WTC11 (cell line): ENCODE measurements around the gene SERTAD1. TPM values are rescaled to one million over a fixed set of nuclear protein-coding genes. Genes with fewer than 3 reads are reported as not detected.

Experiments used
- ATAC-seq: fragments of 200-7000 bp; cut with Tn5 transposase; 2 replicates; pipeline ENCODE4 v1.10.0; 2021; ENCODE audit warnings: mild to moderate bottlenecking, moderate library complexity
- CTCF ChIA-PET: fragments of 300-600 bp; sonication (Branson Sonifier 250); formaldehyde crosslinking; loops from one replicate; lab custom pipeline; 2021; ENCODE audit warnings: antibody characterized with exemption; lab: Charles Lee
- POLR2A ChIA-PET: fragments of 350-600 bp; sonication (Branson Sonifier 250); formaldehyde crosslinking; loops from one replicate; lab custom pipeline; 2021; ENCODE audit warnings: antibody characterized with exemption; lab: Charles Lee
- DNase-seq: peaks from one replicate; pipeline ENCODE4 v3.0.0; 2021; ENCODE audit warnings: low spot score
- H3K27ac Mint-ChIP-seq: 2 replicates; pipeline ENCODE4 v1.8.0; 2021; ENCODE audit warnings: mixed read lengths
- H3K27me3 Mint-ChIP-seq: 2 replicates; pipeline ENCODE4 v1.8.0; 2021; ENCODE audit warnings: low read depth, mild to moderate bottlenecking, moderate library complexity, mixed read lengths
- H3K36me3 Mint-ChIP-seq: 2 replicates; pipeline ENCODE4 v1.8.0; 2021; ENCODE audit warnings: mixed read lengths
- H3K4me1 Mint-ChIP-seq: 2 replicates; pipeline ENCODE4 v1.8.0; 2022; ENCODE audit warnings: mixed read lengths
- H3K4me3 Mint-ChIP-seq: 2 replicates; pipeline ENCODE4 v1.8.0; 2021; ENCODE audit warnings: mild to moderate bottlenecking, moderate library complexity, mixed read lengths
- H3K9me3 Mint-ChIP-seq: 2 replicates; pipeline ENCODE4 v1.8.0; 2021; ENCODE audit warnings: mixed read lengths
- ATF1 ChIP-seq: sonication (generic); formaldehyde crosslinking; IDR thresholded peaks from 2 replicates; pipeline ENCODE4 v1.8.1; 2023; ENCODE audit warnings: mild to moderate bottlenecking, moderate library complexity, missing genetic modification reagents
- EMX1 ChIP-seq: fragments of 250-450 bp; sonication (Bioruptor Pico); IDR thresholded peaks from 2 replicates; pipeline ENCODE4 v1.8.0; 2021; ENCODE audit warnings: mild to moderate bottlenecking
- ESRRA ChIP-seq: sonication (generic); formaldehyde crosslinking; IDR thresholded peaks from 2 replicates; pipeline ENCODE4 v1.8.1; 2022; ENCODE audit warnings: mild to moderate bottlenecking, missing genetic modification reagents, borderline replicate concordance
- MYBL2 ChIP-seq: sonication (generic); formaldehyde crosslinking; IDR thresholded peaks from 2 replicates; pipeline ENCODE4 v1.8.1; 2023; ENCODE audit warnings: mild to moderate bottlenecking, moderate library complexity, missing genetic modification reagents
- NFATC4 ChIP-seq: fragments of 250-450 bp; sonication (Bioruptor Pico); IDR thresholded peaks from 2 replicates; pipeline ENCODE4 v1.9.0; 2021; ENCODE audit warnings: mild to moderate bottlenecking
- NFE2L1 ChIP-seq: sonication (generic); formaldehyde crosslinking; IDR thresholded peaks from 2 replicates; pipeline ENCODE4 v1.8.1; 2023; ENCODE audit warnings: missing genetic modification reagents
- SP1 ChIP-seq: sonication (generic); formaldehyde crosslinking; conservative IDR thresholded peaks from 2 replicates; pipeline ENCODE4 v1.8.1; 2022; ENCODE audit warnings: missing genetic modification reagents
- total RNA-seq: library from RNA; stranded (reverse); gene quantifications from 3 replicates; pipeline ENCODE4 v1.2.3, GENCODE V29; 2021
- TF ChIP-seq, protein P1 (sequence below): sonication (generic); formaldehyde crosslinking; IDR thresholded peaks from 2 replicates; pipeline ENCODE4 v1.8.1; 2023; ENCODE audit warnings: mild to moderate bottlenecking, missing genetic modification reagents
- TF ChIP-seq, protein P2 (sequence below): sonication (generic); formaldehyde crosslinking; IDR thresholded peaks from 2 replicates; pipeline ENCODE4 v1.8.1; 2023; ENCODE audit warnings: mild to moderate bottlenecking, missing genetic modification reagents, moderate library complexity
- TF ChIP-seq, protein P3 (sequence below): fragments of 250-450 bp; sonication (Bioruptor Pico); IDR thresholded peaks from 2 replicates; pipeline ENCODE4 v2.1.2; 2022; ENCODE audit warnings: mild to moderate bottlenecking, moderate library complexity
- TF ChIP-seq, protein P4 (sequence below): sonication (generic); formaldehyde crosslinking; IDR thresholded peaks from 2 replicates; pipeline ENCODE4 v1.8.1; 2022; ENCODE audit warnings: mild to moderate bottlenecking, missing genetic modification reagents, moderate library complexity, borderline replicate concordance
- TF ChIP-seq, protein P5 (sequence below): sonication (generic); formaldehyde crosslinking; IDR thresholded peaks from 2 replicates; pipeline ENCODE4 v1.8.0; 2023; ENCODE audit warnings: missing genetic modification reagents
- TF ChIP-seq, protein P6 (sequence below): sonication (generic); formaldehyde crosslinking; IDR thresholded peaks from 2 replicates; pipeline ENCODE4 v1.8.0; 2022; ENCODE audit warnings: mild to moderate bottlenecking, missing genetic modification reagents
- TF ChIP-seq, protein P7 (sequence below): sonication (generic); formaldehyde crosslinking; IDR thresholded peaks from 2 replicates; pipeline ENCODE4 v1.8.0; 2022; ENCODE audit warnings: mild to moderate bottlenecking, missing genetic modification reagents
- TF ChIP-seq, protein P8 (sequence below): sonication (generic); formaldehyde crosslinking; IDR thresholded peaks from 2 replicates; pipeline ENCODE4 v1.8.0; 2022; ENCODE audit warnings: mild to moderate bottlenecking, missing genetic modification reagents

The SERTAD1 gene
- total RNA-seq, 1 experiment from 2014 or later: 6.8 TPM

DNA sequence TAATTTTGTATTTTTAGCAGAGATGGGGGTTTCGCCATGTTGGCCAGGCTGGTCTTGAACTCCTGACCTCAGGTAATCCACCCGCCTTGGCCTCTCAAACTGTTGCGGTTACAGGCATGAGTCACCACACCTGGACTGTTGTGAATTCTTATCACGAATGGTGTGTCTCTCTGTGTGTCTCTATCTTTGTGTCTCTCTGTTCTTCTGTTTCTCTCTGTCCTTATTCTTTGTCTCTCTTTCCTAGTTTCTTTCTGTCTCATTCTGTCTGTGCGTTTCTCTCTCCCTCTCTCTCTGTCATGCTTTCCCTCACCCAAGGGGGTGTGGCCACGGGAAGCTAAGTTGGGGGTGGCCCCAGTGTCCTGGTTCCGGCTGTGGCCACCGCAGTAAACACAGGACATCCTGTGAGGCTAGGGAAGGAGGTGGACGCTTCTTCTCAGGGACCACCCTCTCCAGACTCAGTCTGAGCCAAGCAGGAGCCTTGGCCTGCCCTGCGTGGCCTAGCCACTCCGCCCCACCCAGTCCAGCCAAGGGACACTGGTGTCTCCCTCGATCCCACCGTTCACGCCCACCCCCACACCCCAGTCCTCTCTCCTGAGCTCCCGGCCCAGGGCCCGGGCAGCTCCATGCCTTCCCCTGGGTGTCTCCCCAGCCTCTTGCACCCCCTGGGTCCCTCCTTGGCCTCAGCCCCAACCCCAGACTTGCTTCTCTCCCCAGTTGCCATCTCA lies 8.7 kb downstream of the SERTAD1 start:
- no peaks in the 10 kb centered on the region; the same call in 1 of the 2 replicates for H3K27me3 Mint-ChIP-seq
- H3K4me3 Mint-ChIP-seq: no peak overlapping the region
- CTCF ChIA-PET: interaction anchor here (0.6 to 1.2 kb wide), 4 partner anchors 9 to 343 kb away, joined by 3 to 5 read pairs (median 3); partner anchors contain the start of gene SERTAD1
- DNase-seq (no peak), ATAC-seq (no peak)
- H3K9me3 Mint-ChIP-seq: no peaks in the 10 kb centered on the region
- peaks cover 29% of the 10 kb centered on the region for H3K4me1 Mint-ChIP-seq
- TF ChIP-seq SP1 (CRISPR knock-in tag) (0 out of 2 replicates have a peak, but pooled peaks have one; percentile 19), NFATC4 (CRISPR knock-in tag) (no peak)
- POLR2A ChIA-PET: interaction anchor here (0.6 kb wide), 1 partner anchor 27 kb away, joined by 3 read pairs; no protein-coding TSS in a partner anchor
- no peaks in the 10 kb centered on the region for H3K36me3 Mint-ChIP-seq
- peak overlapping the region; percentile 41 for H3K27ac Mint-ChIP-seq

DNA sequence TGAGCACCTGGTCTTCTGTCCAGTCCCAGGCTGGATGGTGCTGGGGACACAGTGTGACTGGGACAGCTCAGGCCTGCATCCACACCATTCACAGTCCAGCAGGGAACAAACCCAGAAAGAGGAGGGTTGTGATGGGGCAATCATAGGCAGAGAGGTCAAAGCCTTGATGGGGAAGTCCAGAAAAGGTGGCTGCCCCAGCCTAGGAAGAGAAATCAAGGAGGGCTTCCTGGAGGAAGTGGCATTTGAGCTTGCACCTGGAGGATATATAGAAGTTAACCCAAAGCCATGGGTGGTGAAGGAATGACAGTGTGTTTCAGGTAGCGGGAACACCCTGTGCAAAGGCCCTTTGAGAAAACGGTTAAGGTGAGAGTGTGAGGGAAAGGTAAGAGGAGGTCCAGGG lies 10.0 kb downstream of the SERTAD1 start:
- Mint-ChIP-seq H3K36me3 (no peaks in the 10 kb centered on the region), H3K9me3 (no peaks in the 10 kb centered on the region), H3K27me3 (no peaks in the 10 kb centered on the region; the same call in 1 of the 2 replicates), H3K4me1 (peaks cover 34% of the 10 kb centered on the region), H3K27ac (peak overlapping the region; percentile 39), H3K4me3 (no peak overlapping the region)
- DNase-seq (no peak), ATAC-seq (no peak)
- CTCF ChIA-PET: interaction anchor here (1.8 kb wide), 1 partner anchor 18 kb away, joined by 4 read pairs; no protein-coding TSS in a partner anchor
- POLR2A ChIA-PET: interaction anchor here (1.7 kb wide), 1 partner anchor 27 kb away, joined by 6 read pairs; no protein-coding TSS in a partner anchor
- TF ChIP-seq, protein P1, sequence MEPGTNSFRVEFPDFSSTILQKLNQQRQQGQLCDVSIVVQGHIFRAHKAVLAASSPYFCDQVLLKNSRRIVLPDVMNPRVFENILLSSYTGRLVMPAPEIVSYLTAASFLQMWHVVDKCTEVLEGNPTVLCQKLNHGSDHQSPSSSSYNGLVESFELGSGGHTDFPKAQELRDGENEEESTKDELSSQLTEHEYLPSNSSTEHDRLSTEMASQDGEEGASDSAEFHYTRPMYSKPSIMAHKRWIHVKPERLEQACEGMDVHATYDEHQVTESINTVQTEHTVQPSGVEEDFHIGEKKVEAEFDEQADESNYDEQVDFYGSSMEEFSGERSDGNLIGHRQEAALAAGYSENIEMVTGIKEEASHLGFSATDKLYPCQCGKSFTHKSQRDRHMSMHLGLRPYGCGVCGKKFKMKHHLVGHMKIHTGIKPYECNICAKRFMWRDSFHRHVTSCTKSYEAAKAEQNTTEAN (CRISPR knock-in tag): no peak
- TF ChIP-seq, protein P2, sequence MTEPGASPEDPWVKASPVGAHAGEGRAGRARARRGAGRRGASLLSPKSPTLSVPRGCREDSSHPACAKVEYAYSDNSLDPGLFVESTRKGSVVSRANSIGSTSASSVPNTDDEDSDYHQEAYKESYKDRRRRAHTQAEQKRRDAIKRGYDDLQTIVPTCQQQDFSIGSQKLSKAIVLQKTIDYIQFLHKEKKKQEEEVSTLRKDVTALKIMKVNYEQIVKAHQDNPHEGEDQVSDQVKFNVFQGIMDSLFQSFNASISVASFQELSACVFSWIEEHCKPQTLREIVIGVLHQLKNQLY (CRISPR knock-in tag): no peak
- TF ChIP-seq, protein P3, sequence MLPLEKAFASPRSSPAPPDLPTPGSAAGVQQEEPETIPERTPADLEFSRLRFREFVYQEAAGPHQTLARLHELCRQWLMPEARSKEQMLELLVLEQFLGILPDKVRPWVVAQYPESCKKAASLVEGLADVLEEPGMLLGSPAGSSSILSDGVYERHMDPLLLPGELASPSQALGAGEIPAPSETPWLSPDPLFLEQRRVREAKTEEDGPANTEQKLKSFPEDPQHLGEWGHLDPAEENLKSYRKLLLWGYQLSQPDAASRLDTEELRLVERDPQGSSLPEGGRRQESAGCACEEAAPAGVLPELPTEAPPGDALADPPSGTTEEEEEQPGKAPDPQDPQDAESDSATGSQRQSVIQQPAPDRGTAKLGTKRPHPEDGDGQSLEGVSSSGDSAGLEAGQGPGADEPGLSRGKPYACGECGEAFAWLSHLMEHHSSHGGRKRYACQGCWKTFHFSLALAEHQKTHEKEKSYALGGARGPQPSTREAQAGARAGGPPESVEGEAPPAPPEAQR (CRISPR knock-in tag): no peak
- TF ChIP-seq, protein P4, sequence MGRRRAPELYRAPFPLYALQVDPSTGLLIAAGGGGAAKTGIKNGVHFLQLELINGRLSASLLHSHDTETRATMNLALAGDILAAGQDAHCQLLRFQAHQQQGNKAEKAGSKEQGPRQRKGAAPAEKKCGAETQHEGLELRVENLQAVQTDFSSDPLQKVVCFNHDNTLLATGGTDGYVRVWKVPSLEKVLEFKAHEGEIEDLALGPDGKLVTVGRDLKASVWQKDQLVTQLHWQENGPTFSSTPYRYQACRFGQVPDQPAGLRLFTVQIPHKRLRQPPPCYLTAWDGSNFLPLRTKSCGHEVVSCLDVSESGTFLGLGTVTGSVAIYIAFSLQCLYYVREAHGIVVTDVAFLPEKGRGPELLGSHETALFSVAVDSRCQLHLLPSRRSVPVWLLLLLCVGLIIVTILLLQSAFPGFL (CRISPR knock-in tag): no peak
- TF ChIP-seq EMX1 (CRISPR knock-in tag): no peak
- TF ChIP-seq, protein P5, sequence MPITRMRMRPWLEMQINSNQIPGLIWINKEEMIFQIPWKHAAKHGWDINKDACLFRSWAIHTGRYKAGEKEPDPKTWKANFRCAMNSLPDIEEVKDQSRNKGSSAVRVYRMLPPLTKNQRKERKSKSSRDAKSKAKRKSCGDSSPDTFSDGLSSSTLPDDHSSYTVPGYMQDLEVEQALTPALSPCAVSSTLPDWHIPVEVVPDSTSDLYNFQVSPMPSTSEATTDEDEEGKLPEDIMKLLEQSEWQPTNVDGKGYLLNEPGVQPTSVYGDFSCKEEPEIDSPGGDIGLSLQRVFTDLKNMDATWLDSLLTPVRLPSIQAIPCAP (CRISPR knock-in tag): no peak
- TF ChIP-seq, all 79 proteins: peak for 0

DNA sequence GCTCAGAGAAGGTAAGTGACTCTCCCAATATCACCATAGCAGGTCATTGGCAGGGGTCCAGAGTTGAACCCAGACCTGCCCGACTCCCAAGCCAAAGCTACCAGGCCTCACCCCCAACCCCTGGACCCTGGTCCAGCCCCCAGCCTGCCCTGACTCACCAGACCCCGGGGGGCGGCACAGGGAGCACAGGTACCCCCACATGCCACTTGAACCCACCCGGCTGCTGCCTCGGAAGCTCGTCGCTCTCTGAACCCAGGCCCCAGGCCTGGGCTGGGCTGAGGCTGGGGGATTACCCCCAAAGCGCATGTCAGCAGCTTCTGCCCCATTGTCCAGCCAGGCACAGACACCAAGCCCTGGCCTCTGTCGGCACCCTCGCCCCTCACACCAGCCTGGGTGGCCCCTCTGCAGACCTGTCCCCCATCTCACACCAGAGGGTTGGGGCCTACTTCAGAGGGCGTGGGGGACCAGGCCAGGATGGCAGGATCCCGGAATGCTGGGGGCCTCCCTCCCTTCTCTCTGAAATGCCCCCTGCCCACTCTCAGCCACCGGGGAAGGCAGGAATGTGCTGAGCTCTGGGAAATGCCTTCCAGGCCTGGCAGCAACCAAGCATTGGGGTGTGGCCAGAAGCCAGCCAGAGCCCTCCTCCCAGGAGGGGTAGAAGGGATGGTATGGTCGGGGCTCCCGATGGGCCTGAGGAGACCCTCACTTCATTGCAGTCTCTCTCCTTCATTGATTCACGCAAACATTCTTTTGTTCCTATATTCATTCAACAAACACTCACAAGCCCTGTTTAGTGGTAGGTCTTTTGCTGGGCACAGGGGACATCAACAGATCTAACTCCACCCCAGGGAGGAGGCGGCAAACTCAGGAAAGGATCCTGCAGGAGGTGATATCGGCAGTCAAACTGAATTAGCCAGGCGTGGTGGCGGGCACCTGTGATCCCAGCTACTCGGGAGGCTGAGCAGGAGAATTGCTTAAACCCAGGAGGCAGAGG lies 11.0 kb downstream of the SERTAD1 start:
- CTCF ChIA-PET: interaction anchor here (0.9 to 1.8 kb wide), 3 partner anchors 16 to 28 kb away, joined by 3 to 6 read pairs (median 4); partner anchors contain the start of gene SERTAD3
- Mint-ChIP-seq H3K9me3 (no peaks in the 10 kb centered on the region), H3K4me1 (peaks cover 39% of the 10 kb centered on the region), H3K27ac (peak overlapping the region; percentile 72), H3K4me3 (no peak overlapping the region), H3K27me3 (no peaks in the 10 kb centered on the region; the same call in 1 of the 2 replicates), H3K36me3 (no peaks in the 10 kb centered on the region)
- TF ChIP-seq, protein P6, sequence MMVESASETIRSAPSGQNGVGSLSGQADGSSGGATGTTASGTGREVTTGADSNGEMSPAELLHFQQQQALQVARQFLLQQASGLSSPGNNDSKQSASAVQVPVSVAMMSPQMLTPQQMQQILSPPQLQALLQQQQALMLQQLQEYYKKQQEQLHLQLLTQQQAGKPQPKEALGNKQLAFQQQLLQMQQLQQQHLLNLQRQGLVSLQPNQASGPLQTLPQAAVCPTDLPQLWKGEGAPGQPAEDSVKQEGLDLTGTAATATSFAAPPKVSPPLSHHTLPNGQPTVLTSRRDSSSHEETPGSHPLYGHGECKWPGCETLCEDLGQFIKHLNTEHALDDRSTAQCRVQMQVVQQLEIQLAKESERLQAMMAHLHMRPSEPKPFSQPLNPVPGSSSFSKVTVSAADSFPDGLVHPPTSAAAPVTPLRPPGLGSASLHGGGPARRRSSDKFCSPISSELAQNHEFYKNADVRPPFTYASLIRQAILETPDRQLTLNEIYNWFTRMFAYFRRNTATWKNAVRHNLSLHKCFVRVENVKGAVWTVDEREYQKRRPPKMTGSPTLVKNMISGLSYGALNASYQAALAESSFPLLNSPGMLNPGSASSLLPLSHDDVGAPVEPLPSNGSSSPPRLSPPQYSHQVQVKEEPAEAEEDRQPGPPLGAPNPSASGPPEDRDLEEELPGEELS (CRISPR knock-in tag): no peak
- no peak for TF ChIP-seq ESRRA (CRISPR knock-in tag)
- TF ChIP-seq NFE2L1 (CRISPR knock-in tag): no peak
- no peak for TF ChIP-seq MYBL2 (CRISPR knock-in tag)
- TF ChIP-seq, protein P2 (CRISPR knock-in tag): no peak
- TF ChIP-seq, protein P7, sequence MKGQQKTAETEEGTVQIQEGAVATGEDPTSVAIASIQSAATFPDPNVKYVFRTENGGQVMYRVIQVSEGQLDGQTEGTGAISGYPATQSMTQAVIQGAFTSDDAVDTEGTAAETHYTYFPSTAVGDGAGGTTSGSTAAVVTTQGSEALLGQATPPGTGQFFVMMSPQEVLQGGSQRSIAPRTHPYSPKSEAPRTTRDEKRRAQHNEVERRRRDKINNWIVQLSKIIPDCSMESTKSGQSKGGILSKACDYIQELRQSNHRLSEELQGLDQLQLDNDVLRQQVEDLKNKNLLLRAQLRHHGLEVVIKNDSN: no peak
- no peak for TF ChIP-seq ATF1 (CRISPR knock-in tag)
- TF ChIP-seq, protein P8, sequence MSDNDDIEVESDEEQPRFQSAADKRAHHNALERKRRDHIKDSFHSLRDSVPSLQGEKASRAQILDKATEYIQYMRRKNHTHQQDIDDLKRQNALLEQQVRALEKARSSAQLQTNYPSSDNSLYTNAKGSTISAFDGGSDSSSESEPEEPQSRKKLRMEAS (CRISPR knock-in tag): no peak
- TF ChIP-seq, protein P1 (CRISPR knock-in tag): no peak
- DNase-seq (no peak), ATAC-seq (no peak)
- POLR2A ChIA-PET: interaction anchor here (1.7 to 2.2 kb wide), 2 partner anchors 10 to 28 kb away, joined by 6 to 11 read pairs; no protein-coding TSS in a partner anchor
